Peyer's patch (tissue), 4 donors: ENCODE data around the gene GXYLT2.

Source experiments
- CTCF ChIP-seq, 6 experiments: fragments of 450-650 bp in 4 of 6; fragments of 200-600 bp in 2 of 6; sonication (generic) in 1 of 6; IDR thresholded peaks; one replicate each; pipeline ENCODE4 v1.5.1; 2017 to 2019; ENCODE audit warnings: antibody characterized with exemption in 6 of 6, mild to moderate bottlenecking in 3 of 6, moderate library complexity in 1 of 6
- POLR2A ChIP-seq, 2 donors: fragments of 450-650 bp; IDR thresholded peaks; one replicate each; pipeline ENCODE4 v1.5.1; 2017; ENCODE audit warnings: antibody characterized with exemption in 2 of 2, mild to moderate bottlenecking in 2 of 2, moderate library complexity in 2 of 2

GRCh38 chr3:73010158-73010557 is 122.3 kb downstream of the GXYLT2 start:
- TF ChIP-seq CTCF (IDR thresholded peaks at IDR 0.05) (no peak), POLR2A (IDR thresholded peaks at IDR 0.05) (no peak)
